ENCODE data around the gene CDC42EP4. TPM values are rescaled to one million over a fixed set of nuclear protein-coding genes. Genes with fewer than 3 reads are reported as not detected.

The CDC42EP4 gene
- total RNA-seq, 1 experiment from 2014 or later, result 83.1 TPM

- Histone ChIP-seq H3K9me2 (replicated peaks; ENCODE audit: low read length) (no peaks in the 10 kb centered on the region), H3K4me1 (ENCODE audit: insufficient read depth, low read length) (peaks cover 73% of the 10 kb centered on the region), H3K4me2 (ENCODE audit: low read length) (peak overlapping the region; percentile 100), H3K36me3 (ENCODE audit: low read depth, low read length) (0 out of 2 replicates have a peak, but pooled peaks cover 7% of the 10 kb centered on the region), H3K79me2 (ENCODE audit: low read length) (peaks cover 86% of the 10 kb centered on the region), H3K27ac (ENCODE audit: low read length) (peak overlapping the region; percentile 52), H3K27me3 (ENCODE audit: low read length) (no peaks in the 10 kb centered on the region), H3F3A (ENCODE audit: low read length, unreplicated experiment) (no peaks in the 10 kb centered on the region), H2AFZ (ENCODE audit: low read length) (no peak overlapping the region), H3K9ac (ENCODE audit: low read length) (peak overlapping the region; percentile 2), H3K9me3 (ENCODE audit: low read length) (no peaks in the 10 kb centered on the region), H3K4me3 (ENCODE audit: low read length) (peak overlapping the region; percentile 44), H4K20me1 (ENCODE audit: low read length) (peaks cover 12% of the 10 kb centered on the region)
- intact Hi-C loops (cut with micrococcal nuclease), result loop anchor here (5.0 to 10.0 kb wide), 2 partner anchors 51 to 897 kb away; partner anchors contain the start of gene RPL38
- DNase-seq (peak; percentile 95), ATAC-seq (no peak)
- POLR2A ChIA-PET (ENCODE audit: unreplicated experiment), result interaction anchor here (0.6 kb wide), 1 partner anchor 1873 kb away, joined by 5 read pairs; no protein-coding TSS in a partner anchor
- TSS peak; percentile 0 for BruUV-seq (replicated peaks)
- CTCF ChIA-PET, result interaction anchor here (0.6 to 0.9 kb wide), 2 partner anchors 12 to 62 kb away, joined by 3 to 8 read pairs; no protein-coding TSS in a partner anchor
- no peak for TF ChIP-seq CTCF (conservative IDR thresholded peaks at IDR 0.05; ENCODE audit: low read depth, low read length)
- no peak for TF ChIP-seq EZH2 (IDR thresholded peaks at IDR 0.05; ENCODE audit: low read length, unreplicated experiment)
- TF ChIP-seq EZH2phosphoT487 (IDR thresholded peaks at IDR 0.05; ENCODE audit: borderline replicate concordance, low read length), result no peak
Observed at GRCh38 chr17:73308017-73308823, 3.6 kb downstream of the CDC42EP4 start.

GRCh38 chr17:73307130-73307529, 4.7 kb downstream of the CDC42EP4 start:
- Histone ChIP-seq H2AFZ (ENCODE audit: low read length) (no peak overlapping the region), H3K4me3 (ENCODE audit: low read length) (no peak overlapping the region), H3K27me3 (ENCODE audit: low read length) (no peaks in the 10 kb centered on the region), H3K4me2 (ENCODE audit: low read length) (peak overlapping the region; percentile 23), H3K27ac (ENCODE audit: low read length) (no peak overlapping the region), H3K9me3 (ENCODE audit: low read length) (no peaks in the 10 kb centered on the region), H3K4me1 (ENCODE audit: insufficient read depth, low read length) (peaks cover 67% of the 10 kb centered on the region), H3K9me2 (replicated peaks; ENCODE audit: low read length) (no peaks in the 10 kb centered on the region), H3K79me2 (ENCODE audit: low read length) (peaks cover 96% of the 10 kb centered on the region), H3K36me3 (ENCODE audit: low read depth, low read length) (0 out of 2 replicates have a peak, but pooled peaks cover 7% of the 10 kb centered on the region), H3F3A (ENCODE audit: low read length, unreplicated experiment) (no peaks in the 10 kb centered on the region), H3K9ac (ENCODE audit: low read length) (no peak overlapping the region), H4K20me1 (ENCODE audit: low read length) (peaks cover 12% of the 10 kb centered on the region)
- no TSS peak for BruUV-seq (replicated peaks)
- DNase-seq (peak; percentile 58), ATAC-seq (no peak)
- TF ChIP-seq EZH2phosphoT487 (IDR thresholded peaks at IDR 0.05; ENCODE audit: borderline replicate concordance, low read length) (no peak), EZH2 (IDR thresholded peaks at IDR 0.05; ENCODE audit: low read length, unreplicated experiment) (no peak), CTCF (conservative IDR thresholded peaks at IDR 0.05; ENCODE audit: low read depth, low read length) (no peak)
- ChIA-PET POLR2A (ENCODE audit: unreplicated experiment) (interaction anchor here (0.6 kb wide), 1 partner anchor 76 kb away, joined by 5 read pairs; no protein-coding TSS in a partner anchor), CTCF (interaction anchor here (0.6 kb wide), 1 partner anchor 11 kb away, joined by 8 read pairs; no protein-coding TSS in a partner anchor)
- intact Hi-C loops (cut with micrococcal nuclease), result loop anchor here (5.0 to 10.0 kb wide), 2 partner anchors 50 to 898 kb away; partner anchors contain the start of gene RPL38

Data from PC-3 (cell line).